Loucy (cell line): ENCODE results near the gene CDPF1.

Experiments
- CTCF ChIP-seq: fragments of 200-600 bp; sonication (generic); conservative IDR thresholded peaks from 2 replicates; pipeline ENCODE4 v1.5.1; 2014; ENCODE audit warnings: mild to moderate bottlenecking, antibody characterized with exemption, low read length
- EZH2phosphoT487 ChIP-seq: fragments of 200-600 bp; IDR thresholded peaks from 2 replicates; pipeline ENCODE4 v1.6.1; 2018; ENCODE audit warnings: antibody characterized with exemption, mild to moderate bottlenecking, moderate library complexity, borderline replicate concordance

- TF ChIP-seq CTCF = no peak
- no peak for TF ChIP-seq EZH2phosphoT487
These were observed 10.6 kb downstream of the CDPF1 start for GRCh38 chr22:46239261-46240048.
